Jurkat, Clone E6-1 (cell line): ENCODE measurements around the gene CAMK2B.

Source experiments
- DNase-seq: peaks from one replicate; pipeline ENCODE4 v3.0.0-alpha.2; 2011; ENCODE audit warnings: low read depth, low spot score
- H3K4me3 ChIP-seq: 2 replicates; pipeline ENCODE4 v1.5.1; 2011; ENCODE audit warnings: mild to moderate bottlenecking, low read length, control low read depth, moderate library complexity

CAMK2B gene

DNA sequence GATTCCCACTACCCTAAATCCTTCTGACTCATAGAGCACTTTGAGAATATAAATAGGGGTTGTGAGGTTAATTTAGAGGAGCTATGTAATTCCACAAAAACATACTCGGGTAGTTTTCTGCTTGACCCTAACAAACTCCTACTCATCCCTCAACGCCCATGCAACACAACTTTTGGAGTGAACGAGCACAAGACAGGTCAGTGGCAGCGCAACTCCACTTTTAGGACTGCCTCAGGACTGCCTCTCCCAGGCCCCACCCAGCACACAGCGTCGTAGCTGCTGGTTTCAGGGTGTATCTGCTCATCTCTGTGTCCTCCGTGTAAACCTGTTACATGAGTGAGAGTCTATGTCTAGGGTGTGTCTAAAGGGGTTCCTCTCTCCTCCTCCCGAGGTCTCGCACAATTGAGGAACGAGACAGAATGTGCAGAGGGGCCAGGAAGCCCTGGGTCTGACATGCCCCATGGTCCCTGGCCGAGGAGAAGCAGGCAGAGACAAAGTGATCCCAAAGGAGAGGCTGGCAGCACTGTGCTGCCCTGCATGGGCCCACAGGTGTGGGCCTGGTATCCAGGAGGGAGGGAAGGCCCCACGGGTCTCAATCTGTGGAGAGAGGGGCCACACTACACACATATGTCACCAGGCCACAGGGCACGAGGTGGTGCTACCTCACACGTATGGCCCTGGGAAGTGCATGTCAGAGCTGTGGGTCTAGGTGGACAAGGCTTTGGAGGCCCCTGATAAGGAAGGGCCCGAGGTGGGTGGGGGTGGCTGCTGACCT is 45.5 kb downstream of the CAMK2B start:
- H3K4me3 ChIP-seq = no peak overlapping the region
- no peak for DNase-seq

DNA sequence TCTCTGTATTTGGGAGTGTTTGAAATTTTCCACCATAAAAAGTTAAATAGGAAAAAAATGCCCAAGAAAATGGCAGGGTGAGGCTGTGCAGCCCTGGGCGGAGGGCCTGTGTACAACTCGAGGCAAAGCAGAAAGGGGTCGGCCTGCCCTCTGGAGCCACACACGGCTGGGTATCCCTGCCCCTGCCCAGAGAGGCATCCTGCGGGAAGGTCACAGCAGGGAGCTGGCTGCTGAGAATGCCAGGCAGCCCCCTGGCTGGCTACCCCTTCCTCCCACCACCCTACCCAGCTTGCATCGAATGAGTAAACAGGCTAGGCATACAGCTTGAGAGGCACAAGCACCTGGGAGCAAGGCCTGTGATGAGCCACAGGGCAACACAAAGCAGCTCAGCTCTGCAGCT is 46.1 kb downstream of the CAMK2B start:
- no peak for DNase-seq
- H3K4me3 ChIP-seq = no peak overlapping the region

DNA sequence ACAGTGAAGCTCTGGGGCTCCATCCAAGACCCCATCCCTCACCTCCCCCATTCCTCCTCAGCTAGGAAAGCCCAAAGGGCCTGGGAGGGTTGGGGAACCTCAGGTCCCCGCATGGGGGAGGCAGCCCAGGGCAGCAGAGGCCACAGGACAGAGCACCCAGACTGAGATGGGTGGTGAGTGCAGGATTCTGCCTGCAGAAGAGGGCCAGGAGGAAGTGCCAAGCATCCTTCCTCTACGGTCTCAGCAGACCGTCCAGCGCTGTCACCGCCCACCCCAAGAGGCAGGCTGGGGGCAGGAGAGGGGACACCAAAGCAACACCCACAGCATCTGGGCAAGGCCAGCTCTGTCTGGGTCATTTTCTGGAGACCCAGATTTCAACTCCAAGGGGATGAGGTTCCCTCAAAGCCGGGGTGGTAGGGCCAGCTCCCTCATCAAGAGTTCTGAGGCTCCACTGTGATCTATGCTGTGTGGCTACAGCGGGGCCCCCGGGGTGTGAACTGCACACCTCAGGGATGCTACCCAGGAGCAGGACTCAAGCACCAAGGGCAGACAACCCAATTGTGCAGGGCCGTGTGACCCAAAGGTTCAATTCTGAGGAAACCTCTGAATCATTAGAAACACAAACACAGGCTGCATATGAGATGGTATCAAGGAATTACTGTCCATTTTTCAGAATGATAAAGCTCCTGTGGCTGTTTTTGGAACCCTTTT is 46.8 kb downstream of the CAMK2B start:
- H3K4me3 ChIP-seq = no peak overlapping the region
- DNase-seq = no peak

DNA sequence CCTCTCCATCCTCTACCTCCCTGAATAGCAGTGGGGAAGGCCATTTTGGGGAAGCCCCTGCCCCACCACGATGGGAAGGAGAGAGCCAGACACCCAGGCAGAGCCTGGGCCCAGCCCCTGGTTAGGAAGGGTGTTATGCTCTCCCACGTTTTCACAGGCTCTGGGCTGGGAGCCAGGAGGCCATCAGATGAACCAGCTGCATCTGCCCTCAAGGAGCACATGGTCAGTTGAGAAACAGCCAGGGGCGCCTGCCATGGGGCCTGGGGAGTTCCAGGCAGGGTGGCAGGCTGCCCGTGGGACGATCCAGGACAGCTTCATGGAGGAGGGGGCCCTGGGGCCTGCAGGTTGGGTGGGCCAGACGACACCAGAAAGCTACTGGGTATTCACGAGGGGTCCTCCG is 47.5 kb downstream of the CAMK2B start:
- no peak overlapping the region for H3K4me3 ChIP-seq
- DNase-seq = no peak

DNA sequence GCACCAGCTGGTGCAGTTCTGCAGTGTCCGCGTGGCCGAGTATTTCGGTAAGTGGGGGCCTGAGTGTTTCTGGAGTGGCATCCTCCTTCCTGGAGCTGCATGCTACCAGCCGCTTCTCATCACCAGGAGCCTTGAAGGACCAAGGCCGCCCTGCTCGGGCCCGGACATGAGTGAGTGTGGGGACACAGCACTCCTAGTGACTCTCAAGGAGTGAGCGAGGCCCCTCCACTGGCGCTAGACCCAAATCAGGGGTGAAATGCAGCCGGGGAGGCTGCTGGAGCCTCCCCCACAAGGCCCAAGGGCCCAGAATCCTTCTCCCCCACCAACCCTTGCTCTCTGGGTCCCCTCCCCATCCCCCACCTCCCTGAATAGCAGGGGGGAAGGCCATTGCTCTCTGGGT is 48.0 kb downstream of the CAMK2B start:
- no peak overlapping the region for H3K4me3 ChIP-seq
- DNase-seq = no peak

DNA sequence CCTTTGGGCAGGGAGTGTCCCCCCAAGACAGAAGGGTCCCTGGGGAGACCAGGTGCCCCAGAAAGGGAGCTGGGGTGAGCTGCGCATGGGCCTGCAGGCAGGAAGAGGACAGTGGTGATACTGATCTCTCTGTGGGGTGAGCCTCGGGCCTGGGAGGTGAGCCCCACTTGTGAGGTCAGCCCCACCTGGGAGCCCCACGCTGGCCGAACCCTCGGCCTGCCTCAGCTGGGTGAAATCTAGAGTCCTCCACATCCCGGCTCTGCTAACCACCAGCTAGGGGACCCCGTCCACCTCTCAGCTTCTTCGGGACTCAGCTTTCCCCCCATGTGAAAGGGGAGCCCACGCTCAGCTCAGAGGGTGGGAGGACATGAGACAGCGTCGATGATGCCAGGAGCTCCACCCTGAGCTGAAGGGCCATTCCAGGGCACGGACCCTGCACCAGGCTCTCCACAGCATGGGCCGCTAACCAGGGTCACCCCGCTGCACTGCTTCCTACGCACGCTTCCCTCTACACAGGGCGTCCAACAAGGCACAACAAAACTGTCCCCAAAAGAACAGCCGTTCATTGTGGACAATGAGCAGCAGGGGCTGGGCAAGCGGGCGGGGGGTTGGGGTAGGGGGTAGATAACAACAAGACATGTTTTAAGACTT is 48.7 kb downstream of the CAMK2B start:
- no peak overlapping the region for H3K4me3 ChIP-seq
- DNase-seq = no peak

DNA sequence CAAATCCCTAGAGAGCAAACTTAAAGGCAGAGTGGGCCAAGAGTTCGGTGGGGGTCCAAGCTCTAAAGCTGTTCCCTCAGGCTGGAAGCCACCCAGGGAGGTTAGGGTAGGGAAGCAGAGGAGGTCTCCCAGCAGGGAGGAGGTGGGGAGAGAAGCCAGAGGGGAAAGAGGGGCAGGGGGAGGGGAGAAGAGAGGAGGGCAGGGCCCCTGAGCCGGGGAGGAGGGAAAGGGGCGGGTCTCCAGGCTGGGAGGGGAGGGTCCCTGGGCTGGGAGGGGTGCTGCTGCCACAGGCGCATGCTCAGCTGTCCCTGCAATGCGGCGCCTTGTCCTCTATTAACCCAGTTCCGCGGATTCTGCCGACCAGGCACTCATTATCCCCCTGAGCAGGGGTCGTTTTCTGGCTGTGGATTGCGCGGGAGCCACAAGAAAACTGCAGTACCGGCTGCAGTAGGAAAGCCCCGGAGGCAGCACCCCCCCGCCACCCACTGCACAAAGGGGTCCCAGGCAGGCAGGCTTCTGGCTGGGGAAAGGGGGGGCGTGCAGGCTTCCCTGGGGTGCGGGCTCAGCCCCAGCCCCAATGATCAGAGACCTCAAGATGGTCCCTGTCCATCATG is 49.3 kb downstream of the CAMK2B start:
- H3K4me3 ChIP-seq = no peak overlapping the region
- DNase-seq = no peak

DNA sequence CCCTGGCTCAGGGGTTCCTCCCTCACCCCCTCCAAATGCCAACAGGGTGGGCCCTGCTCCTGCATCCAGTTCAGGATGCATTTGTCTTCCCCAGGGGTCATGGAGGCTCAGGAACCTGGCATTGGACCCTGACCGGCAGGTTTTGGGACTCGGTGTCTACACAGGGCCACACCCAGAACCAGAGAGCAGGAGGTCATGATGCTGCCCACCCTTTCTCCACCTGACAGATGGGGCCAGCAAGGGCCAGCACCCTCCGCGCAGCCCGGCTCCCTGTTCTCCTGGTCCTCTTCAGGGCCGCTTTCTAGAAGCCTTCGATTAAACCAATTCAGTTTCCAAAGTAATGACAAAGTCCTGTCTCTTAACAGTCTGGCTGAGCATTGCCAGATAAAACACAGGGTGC is 50.2 kb downstream of the CAMK2B start:
- no peak overlapping the region for H3K4me3 ChIP-seq

DNA sequence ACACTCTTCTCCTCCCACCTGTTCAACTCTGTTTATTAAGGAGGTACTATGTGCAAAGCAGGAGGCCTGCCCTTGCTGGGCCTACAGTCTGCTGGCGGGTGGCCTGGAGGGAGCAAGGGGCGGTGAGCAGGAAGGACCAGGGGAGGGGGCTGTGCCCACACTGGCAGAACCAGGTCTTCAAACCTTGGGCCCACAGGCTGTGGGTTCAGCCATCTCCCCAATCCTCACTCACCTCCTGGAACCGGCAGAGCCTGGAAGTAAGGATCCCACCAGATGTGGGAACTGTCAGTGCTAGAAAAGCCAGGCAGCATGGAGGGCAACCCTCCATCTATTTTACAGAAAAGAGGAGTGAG is 50.8 kb downstream of the CAMK2B start:
- DNase-seq = no peak
- H3K4me3 ChIP-seq = no peak overlapping the region

More for the DNA sequence above, 50.2 kb downstream of the CAMK2B start:
- no peak for DNase-seq

DNA sequence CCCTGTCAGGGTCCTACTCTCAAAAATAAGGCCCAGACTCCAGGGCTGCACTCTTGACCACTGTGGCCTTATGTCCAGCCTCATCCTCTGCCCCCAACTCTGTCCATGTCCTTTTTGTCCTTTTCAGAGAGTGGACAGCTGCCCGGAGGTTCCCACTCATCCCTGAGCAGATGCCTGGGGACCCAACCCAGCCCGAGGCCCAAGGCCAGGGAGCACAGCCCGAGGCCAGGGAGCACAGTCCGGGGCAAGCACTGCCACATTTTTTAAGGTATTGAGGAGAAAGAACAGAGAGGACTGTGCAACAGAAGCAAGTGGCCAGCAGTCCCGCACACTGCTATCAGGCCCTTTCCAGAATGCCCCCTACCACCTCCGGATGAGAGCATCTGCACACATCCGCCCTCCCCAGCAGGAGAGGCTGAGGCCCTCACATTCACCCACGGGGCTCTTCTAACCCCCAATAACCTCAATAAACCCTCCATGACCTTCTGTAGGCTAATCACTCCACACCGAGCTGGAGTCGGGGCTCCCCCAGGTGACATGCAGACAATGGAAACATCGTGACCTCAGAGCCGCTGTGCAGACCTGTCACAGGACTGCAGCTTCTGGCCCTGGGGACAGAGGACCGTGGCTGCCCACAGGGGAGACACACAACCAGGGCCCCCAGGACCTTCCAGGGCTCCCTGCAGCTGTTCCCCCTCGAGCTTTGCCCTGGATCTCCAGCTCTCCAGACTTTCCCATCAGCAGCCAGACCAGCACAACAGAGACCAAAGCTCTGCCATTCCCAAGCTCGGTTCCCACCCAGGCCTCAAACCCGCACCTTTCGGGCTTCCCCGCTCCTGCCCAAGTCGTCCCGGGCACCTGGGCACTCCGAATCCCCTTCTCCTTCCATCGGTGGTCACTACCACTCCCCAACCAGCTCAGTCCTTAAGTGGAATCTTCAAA is 51.4 kb downstream of the CAMK2B start:
- no peak overlapping the region for H3K4me3 ChIP-seq
- DNase-seq = no peak

DNA sequence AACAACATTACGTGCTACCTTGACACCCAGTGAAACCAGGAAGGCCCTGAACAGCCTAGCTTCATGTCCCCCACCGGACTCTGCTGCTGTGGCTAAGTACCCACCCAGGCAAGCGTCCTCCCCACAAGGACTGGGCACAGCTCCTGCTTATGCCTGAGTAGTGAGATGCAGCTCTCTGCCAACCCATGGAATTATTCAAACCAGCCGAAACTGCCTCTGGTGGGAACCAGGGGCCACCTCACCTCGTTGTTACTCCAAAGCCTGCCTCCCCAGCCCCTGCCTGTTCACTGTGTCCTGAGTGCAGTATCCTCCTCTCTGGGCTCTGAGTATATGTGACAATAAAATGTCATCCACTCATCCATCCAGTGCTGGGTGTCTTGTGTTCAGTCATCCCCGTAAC is 52.4 kb downstream of the CAMK2B start:
- no peak for DNase-seq

DNA sequence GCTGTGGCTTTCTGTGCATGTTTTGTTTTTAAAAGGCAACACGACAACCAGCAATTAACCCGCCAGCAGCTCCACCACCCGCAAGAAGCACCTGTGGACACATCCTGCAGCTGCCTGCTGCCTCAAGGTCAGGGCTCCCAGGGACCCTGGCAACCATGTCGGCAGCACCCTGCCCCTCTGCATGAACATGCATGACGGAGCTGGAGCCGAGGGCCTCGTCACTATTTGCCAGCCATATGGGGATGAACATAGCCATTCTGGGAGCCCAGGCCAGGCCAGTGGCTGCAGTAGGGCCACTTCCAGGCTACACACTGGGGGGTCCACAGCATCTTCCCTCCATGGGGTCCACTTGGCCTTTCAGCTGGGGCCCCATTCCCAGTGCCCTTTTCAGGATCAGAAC is 52.9 kb downstream of the CAMK2B start:
- H3K4me3 ChIP-seq = no peak overlapping the region
- no peak for DNase-seq

More for the DNA sequence above, 52.4 kb downstream of the CAMK2B start:
- no peak overlapping the region for H3K4me3 ChIP-seq

DNA sequence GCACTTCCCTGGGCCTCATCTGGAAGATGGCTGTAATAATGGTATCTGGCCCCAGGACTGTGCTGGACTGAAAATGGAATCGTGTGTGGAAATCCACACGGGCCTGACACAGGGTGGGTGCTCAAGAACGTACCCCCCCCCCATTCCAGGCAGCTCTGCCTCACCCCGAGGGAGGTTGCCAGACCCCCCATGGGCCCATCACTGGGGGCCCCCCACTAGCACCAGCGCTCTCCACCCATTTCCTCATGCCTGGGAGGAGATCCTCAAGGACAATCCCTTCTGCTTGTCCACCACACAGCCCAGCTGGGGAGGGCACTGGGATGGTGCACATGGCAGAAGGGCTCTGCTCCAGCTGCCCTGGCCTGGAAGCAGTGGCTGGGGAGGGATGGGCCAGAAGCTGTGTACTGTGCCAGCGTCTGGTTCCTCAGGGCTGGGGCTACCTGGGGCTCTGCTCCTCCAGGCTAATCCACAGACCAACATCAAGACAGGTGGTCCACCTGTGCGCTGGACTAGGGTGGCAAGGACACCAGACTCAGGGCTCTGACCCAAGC is 55.4 kb downstream of the CAMK2B start:
- DNase-seq = no peak
- no peak overlapping the region for H3K4me3 ChIP-seq

DNA sequence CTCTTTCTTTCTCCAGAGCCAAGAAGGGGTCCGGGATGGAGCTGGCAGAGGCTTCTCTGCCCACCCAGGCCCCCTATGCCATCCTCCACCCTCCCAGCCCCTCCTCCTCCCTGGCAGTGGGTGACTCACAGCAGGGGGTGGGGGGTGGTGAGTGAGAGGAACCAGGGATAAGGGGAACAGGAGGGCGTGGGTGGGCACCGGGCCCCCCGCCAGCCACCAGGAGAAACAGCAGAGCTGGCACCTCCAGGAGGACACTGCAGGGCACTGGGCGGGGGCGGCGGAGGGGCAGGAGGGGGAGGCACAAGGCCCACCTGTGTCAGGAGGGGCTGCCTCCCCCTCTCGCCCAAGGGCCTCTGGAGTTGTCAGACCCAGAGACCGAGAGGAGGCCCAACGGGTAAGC is 56.0 kb downstream of the CAMK2B start:
- DNase-seq = no peak
- no peak overlapping the region for H3K4me3 ChIP-seq

DNA sequence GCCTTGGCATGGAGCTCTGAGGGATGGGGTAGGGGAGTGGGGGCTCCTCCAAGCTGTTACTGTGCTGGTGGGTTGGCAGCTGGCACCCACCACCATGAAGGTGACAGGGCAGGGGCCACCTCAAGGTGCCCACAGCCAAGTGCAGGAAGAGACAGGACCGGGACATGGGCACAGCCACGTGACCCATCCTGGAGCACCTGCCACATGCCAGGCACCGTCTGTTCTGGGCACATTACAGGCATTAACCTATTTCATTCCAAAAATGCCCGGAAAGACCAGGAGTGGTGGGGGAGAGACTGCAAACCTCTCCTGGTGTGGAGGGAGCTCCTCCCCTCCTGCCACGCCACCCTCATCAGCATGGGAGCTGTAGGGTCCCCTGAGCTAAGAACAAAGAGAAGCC is 56.7 kb downstream of the CAMK2B start:
- DNase-seq = no peak
- no peak overlapping the region for H3K4me3 ChIP-seq

DNA sequence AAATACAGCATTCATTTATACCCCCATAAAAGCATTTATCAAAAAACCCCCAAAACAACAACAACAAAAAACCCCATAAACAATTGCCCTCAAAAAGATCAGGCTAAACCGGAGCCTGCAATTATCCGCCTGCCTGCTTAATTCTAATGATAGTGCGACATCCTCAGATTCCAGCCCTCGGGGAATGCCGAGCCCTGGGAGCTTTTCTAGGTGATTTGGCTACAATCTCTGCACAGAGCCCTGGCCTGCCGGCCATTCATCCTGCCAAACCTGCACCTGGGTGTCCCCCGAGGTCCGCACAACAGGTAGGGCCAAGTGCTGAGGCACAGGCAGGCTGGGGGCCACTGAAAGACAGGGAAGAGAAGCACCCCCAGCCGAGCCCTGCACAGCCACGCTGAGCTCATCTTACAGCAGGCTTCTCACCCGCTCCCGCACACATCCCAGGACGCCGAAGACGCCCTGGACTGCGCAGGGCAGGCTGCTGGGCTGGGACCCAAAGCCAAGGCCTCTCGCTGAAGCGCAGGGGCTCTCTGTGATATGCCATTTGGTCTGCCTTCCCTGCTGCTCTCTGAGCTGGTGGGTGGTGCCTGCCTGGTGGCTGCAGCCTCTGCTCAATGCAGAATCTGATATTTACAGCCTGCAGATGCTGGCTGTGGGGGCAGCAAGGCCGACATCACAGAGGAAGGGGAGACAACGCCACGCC is 57.5 kb downstream of the CAMK2B start:
- H3K4me3 ChIP-seq = no peak overlapping the region
- DNase-seq = no peak

DNA sequence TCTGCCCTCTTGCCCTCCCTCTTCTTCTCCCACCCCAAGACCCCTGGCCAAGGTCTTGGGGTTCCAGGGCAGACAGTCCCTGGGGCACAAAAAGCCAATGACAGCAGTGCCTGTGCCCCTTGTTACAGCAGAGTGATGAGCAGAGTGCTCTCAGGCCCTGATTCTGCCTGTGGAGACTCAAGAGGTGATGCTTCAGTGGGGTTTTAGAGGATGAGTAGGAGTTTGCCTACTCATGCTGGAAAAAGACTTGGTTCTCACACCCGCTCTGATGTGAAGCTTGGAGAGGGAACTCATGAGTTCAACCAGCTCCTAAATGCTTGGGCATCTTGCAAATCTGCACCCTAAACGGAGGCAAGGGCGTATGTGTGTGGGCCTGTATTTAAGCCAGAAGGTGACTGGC is 58.2 kb downstream of the CAMK2B start:
- no peak overlapping the region for H3K4me3 ChIP-seq

DNA sequence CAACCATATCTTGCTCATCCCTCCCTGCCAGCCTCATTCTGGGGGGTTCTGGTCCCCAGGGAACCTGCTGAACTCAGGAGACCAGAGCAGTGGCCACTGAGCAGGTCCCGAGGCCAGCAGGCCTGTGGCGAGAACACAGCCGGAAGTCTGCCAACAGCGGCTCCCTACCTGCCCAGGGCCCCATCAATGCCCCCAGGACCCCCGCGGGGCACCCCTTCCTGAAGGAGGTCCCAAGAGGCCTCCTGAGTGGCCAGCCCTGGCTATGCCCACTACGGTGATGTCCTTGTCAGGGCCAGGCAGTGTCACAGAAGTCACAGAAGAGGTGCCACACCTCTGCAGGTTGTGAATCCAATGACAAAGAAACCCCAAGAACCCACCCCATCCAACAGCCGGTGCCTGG is 58.9 kb downstream of the CAMK2B start:
- DNase-seq = no peak
- no peak overlapping the region for H3K4me3 ChIP-seq

More for the DNA sequence above, 58.2 kb downstream of the CAMK2B start:
- no peak for DNase-seq
